Measurements from ENCODE around the gene LRPAP1. TPM values are rescaled to one million over a fixed set of nuclear protein-coding genes. Genes with fewer than 3 reads are reported as not detected.
"Not testable (repeated sequence)": the region's sequence is repeated elsewhere in the genome, so short reads cannot be mapped to it uniquely, and the experiment has no call there.

LRPAP1 gene
- total RNA-seq, 1 donor from 2014 or later, result 297 TPM

- no peak for TF ChIP-seq CTCF (IDR thresholded peaks at IDR 0.05; ENCODE audit: borderline replicate concordance)
- H3K36me3 ChIP-seq, result no peaks in the 10 kb centered on the region
- DNase-seq, result no peak
- H3K4me3 ChIP-seq, result no peak overlapping the region
- intact Hi-C loops (cut with micrococcal nuclease), result no loop called here
- peaks cover 2% of the 10 kb centered on the region for H3K27me3 ChIP-seq (ENCODE audit: low read depth)
- H3K4me1 ChIP-seq, result no peaks in the 10 kb centered on the region
- no peak overlapping the region for H3K27ac ChIP-seq (replicated peaks)
- no peaks in the 10 kb centered on the region for H3K9me3 ChIP-seq (replicated peaks)
Observed at GRCh38 chr4:3563403-3563802, 31.2 kb upstream of the LRPAP1 start.

GRCh38 chr4:3562127-3562526, 29.9 kb upstream of the LRPAP1 start:
- H3K4me1 ChIP-seq; intact Hi-C loops (cut with micrococcal nuclease); H3K36me3 ChIP-seq; H3K27ac ChIP-seq (replicated peaks); DNase-seq; H3K27me3 ChIP-seq (ENCODE audit: low read depth); H3K9me3 ChIP-seq (replicated peaks); H3K4me3 ChIP-seq: not testable (repeated sequence)

GRCh38 chr4:3560465-3560864, 28.2 kb upstream of the LRPAP1 start:
- H3K4me3 ChIP-seq; H3K4me1 ChIP-seq; DNase-seq; H3K9me3 ChIP-seq (replicated peaks); intact Hi-C loops (cut with micrococcal nuclease); H3K36me3 ChIP-seq; H3K27ac ChIP-seq (replicated peaks): not testable (repeated sequence)
- peaks cover 12% of the 10 kb centered on the region for H3K27me3 ChIP-seq (ENCODE audit: low read depth)

- H3K4me3 ChIP-seq; DNase-seq; H3K27ac ChIP-seq (replicated peaks); H3K9me3 ChIP-seq (replicated peaks); H3K4me1 ChIP-seq; intact Hi-C loops (cut with micrococcal nuclease); H3K36me3 ChIP-seq: not testable (repeated sequence)
- H3K27me3 ChIP-seq (ENCODE audit: low read depth), result peaks cover 18% of the 10 kb centered on the region
Observed at GRCh38 chr4:3559381-3560290, 27.4 kb upstream of the LRPAP1 start.

- DNase-seq; H3K36me3 ChIP-seq; H3K4me1 ChIP-seq; intact Hi-C loops (cut with micrococcal nuclease); H3K27ac ChIP-seq (replicated peaks); H3K4me3 ChIP-seq; H3K9me3 ChIP-seq (replicated peaks): not testable (repeated sequence)
- peaks cover 18% of the 10 kb centered on the region for H3K27me3 ChIP-seq (ENCODE audit: low read depth)
Observed at GRCh38 chr4:3558514-3558836, 26.3 kb upstream of the LRPAP1 start.

GRCh38 chr4:3557676-3558513, 25.7 kb upstream of the LRPAP1 start:
- DNase-seq; intact Hi-C loops (cut with micrococcal nuclease); H3K4me3 ChIP-seq; H3K36me3 ChIP-seq; H3K27ac ChIP-seq (replicated peaks); H3K9me3 ChIP-seq (replicated peaks); H3K4me1 ChIP-seq: not testable (repeated sequence)
- H3K27me3 ChIP-seq (ENCODE audit: low read depth), result peaks cover 18% of the 10 kb centered on the region

GRCh38 chr4:3557088-3557492, 24.9 kb upstream of the LRPAP1 start:
- DNase-seq; H3K4me3 ChIP-seq; H3K4me1 ChIP-seq; H3K36me3 ChIP-seq; H3K9me3 ChIP-seq (replicated peaks); intact Hi-C loops (cut with micrococcal nuclease); H3K27ac ChIP-seq (replicated peaks): not testable (repeated sequence)
- peaks cover 18% of the 10 kb centered on the region for H3K27me3 ChIP-seq (ENCODE audit: low read depth)

- DNase-seq; intact Hi-C loops (cut with micrococcal nuclease): not testable (repeated sequence)
Observed at GRCh38 chr4:3556244-3556867, 24.1 kb upstream of the LRPAP1 start.

GRCh38 chr4:3555459-3556070, 23.3 kb upstream of the LRPAP1 start:
- H3K27me3 ChIP-seq (ENCODE audit: low read depth), result peaks cover 18% of the 10 kb centered on the region
- H3K36me3 ChIP-seq; H3K9me3 ChIP-seq (replicated peaks); H3K4me3 ChIP-seq; H3K4me1 ChIP-seq; intact Hi-C loops (cut with micrococcal nuclease); DNase-seq; H3K27ac ChIP-seq (replicated peaks): not testable (repeated sequence)

More at GRCh38 chr4:3556244-3556867, 24.1 kb upstream of the LRPAP1 start:
- H3K9me3 ChIP-seq (replicated peaks); H3K36me3 ChIP-seq; H3K27ac ChIP-seq (replicated peaks); H3K4me1 ChIP-seq; H3K4me3 ChIP-seq: not testable (repeated sequence)
- H3K27me3 ChIP-seq (ENCODE audit: low read depth), result peaks cover 18% of the 10 kb centered on the region

GRCh38 chr4:3551366-3551765, 19.1 kb upstream of the LRPAP1 start:
- intact Hi-C loops (cut with micrococcal nuclease); DNase-seq; H3K9me3 ChIP-seq (replicated peaks); H3K36me3 ChIP-seq; H3K27ac ChIP-seq (replicated peaks); H3K4me3 ChIP-seq; H3K4me1 ChIP-seq: not testable (repeated sequence)
- peaks cover 11% of the 10 kb centered on the region for H3K27me3 ChIP-seq (ENCODE audit: low read depth)

- H3K27me3 ChIP-seq (ENCODE audit: low read depth); H3K4me3 ChIP-seq; H3K9me3 ChIP-seq (replicated peaks); H3K36me3 ChIP-seq; intact Hi-C loops (cut with micrococcal nuclease); H3K4me1 ChIP-seq; H3K27ac ChIP-seq (replicated peaks); DNase-seq: not testable (repeated sequence)
Observed at GRCh38 chr4:3550792-3551325, 18.6 kb upstream of the LRPAP1 start.

- H3K4me1 ChIP-seq; H3K27ac ChIP-seq (replicated peaks); H3K27me3 ChIP-seq (ENCODE audit: low read depth); DNase-seq; intact Hi-C loops (cut with micrococcal nuclease); H3K4me3 ChIP-seq; H3K36me3 ChIP-seq; H3K9me3 ChIP-seq (replicated peaks): not testable (repeated sequence)
Observed at GRCh38 chr4:3550041-3550440, 17.8 kb upstream of the LRPAP1 start.
